Measurements from ENCODE around the gene RAI1. TPM values are rescaled to one million over a fixed set of nuclear protein-coding genes. Genes with fewer than 3 reads are reported as not detected.

Gene RAI1
- total and polyA plus RNA-seq, 7 donors, result 1.8 to 31.9 (median 9.3) TPM

DNA sequence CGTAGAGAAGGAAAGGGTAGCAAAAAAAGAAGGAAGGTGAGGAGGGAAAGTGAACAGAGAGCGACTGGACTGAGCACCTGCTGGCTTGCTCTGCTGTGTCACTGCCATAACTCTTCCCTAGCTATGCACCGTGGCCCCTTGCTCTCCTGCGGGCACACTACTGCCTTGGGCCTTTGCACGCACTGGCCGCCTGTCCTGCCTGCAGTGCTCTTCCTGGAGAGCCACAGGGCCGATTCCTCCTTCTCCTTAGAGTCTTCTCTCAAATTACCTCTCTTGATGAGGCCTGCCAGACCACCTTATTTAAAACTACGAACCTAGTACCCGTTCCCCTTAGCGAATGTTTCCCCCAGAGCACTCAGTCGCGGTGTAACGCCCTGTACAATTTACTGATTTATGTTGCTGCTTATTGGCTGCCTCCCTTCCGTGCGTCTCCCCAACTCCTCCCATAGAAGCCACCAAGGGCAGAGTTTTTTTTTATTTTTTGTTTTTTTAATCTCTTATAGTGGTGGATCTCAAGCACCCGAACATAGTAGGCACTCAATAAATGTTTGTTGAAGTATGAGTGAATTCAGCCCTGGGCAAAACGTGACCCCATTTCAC lies 70.3 kb downstream of the RAI1 start:
- Histone ChIP-seq H3K4me3 (peak overlapping the region; percentile 19 to 51 (median 48)), H3K27ac (peak overlapping the region; percentile 79 to 89 (median 88)), H3K36me3 (no peaks in the 10 kb centered on the region), H3K27me3 (no peaks in the 10 kb centered on the region), H3K9me3 (no peaks in the 10 kb centered on the region), H3K4me1 (peaks cover 0 to 66% (median 54%) of the 10 kb centered on the region in 4 donors)
- DNase-seq, result no peak
- TF ChIP-seq POLR2A (IDR thresholded peaks at IDR 0.05) (no peak), EP300 (IDR thresholded peaks at IDR 0.05) (no peak), POLR2AphosphoS5 (IDR thresholded peaks at IDR 0.05) (no peak)
- TF ChIP-seq, protein P1, sequence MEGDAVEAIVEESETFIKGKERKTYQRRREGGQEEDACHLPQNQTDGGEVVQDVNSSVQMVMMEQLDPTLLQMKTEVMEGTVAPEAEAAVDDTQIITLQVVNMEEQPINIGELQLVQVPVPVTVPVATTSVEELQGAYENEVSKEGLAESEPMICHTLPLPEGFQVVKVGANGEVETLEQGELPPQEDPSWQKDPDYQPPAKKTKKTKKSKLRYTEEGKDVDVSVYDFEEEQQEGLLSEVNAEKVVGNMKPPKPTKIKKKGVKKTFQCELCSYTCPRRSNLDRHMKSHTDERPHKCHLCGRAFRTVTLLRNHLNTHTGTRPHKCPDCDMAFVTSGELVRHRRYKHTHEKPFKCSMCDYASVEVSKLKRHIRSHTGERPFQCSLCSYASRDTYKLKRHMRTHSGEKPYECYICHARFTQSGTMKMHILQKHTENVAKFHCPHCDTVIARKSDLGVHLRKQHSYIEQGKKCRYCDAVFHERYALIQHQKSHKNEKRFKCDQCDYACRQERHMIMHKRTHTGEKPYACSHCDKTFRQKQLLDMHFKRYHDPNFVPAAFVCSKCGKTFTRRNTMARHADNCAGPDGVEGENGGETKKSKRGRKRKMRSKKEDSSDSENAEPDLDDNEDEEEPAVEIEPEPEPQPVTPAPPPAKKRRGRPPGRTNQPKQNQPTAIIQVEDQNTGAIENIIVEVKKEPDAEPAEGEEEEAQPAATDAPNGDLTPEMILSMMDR (IDR thresholded peaks at IDR 0.05), result no peak
- 36 to 42% methylated on average over 17 of the region's 17 CpGs for WGBS, 2 donors
- intact Hi-C loops (cut with DNase I), result loop anchor here (2.0 kb wide), 1 partner anchor 19 kb away; no protein-coding TSS in a partner anchor

DNA sequence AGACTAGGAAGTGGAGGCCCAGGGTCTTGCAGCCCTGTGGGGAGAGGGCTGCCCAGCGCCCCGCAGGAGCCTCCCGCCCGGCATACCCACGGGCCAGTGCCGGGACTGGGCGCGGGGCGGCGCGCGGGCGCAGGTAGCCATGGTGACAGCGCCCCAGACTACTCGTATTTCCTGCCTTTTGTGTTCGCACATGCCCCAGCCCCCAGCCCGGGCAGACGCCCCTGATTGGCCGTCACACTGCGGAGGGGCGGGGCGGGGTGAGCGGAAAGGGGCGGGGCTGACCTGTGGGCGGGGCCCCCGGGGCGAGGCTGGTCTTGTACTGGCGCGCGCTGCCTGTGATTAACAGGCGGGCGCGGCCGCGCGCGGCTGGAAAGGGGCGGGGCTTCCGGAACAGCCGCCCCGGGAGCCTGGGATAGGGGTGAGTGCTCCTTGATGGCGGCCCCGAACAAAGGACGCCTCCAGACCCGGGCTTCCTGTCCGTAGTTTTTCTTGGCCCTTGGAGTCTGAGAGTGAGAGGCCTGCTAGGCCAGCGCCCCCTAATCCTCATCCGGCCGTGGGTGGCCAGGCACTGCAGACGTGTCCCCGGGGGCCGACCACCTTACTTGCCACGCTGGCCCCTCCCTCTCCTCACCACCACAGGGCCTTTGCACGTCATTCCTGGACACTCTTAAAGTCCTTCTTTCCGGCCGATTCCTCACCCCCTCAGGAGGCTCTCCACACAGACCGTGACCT lies 71.0 kb downstream of the RAI1 start:
- intact Hi-C loops (cut with DNase I), result loop anchor here (2.0 kb wide), 1 partner anchor 19 kb away; no protein-coding TSS in a partner anchor
- Histone ChIP-seq H3K27me3 (no peaks in the 10 kb centered on the region), H3K9me3 (no peaks in the 10 kb centered on the region), H3K4me3 (peak overlapping the region; percentile 37 to 51 (median 48)), H3K36me3 (no peaks in the 10 kb centered on the region), H3K4me1 (peaks cover 0 to 61% (median 50%) of the 10 kb centered on the region in 4 donors), H3K27ac (peak overlapping the region; percentile 79 to 89 (median 88))
- DNase-seq, result peak; percentile 98
- TF ChIP-seq, protein P1 (IDR thresholded peaks at IDR 0.05), result peak in 1 of 4 experiments; percentile 15
- TF ChIP-seq POLR2A (IDR thresholded peaks at IDR 0.05) (no peak), POLR2AphosphoS5 (IDR thresholded peaks at IDR 0.05) (peak in 3 of 4 donors; percentile 43 to 59 (median 45)), EP300 (IDR thresholded peaks at IDR 0.05) (no peak)
- WGBS, 2 donors, result 1 to 4% methylated on average over 57 of the region's 57 CpGs

DNA sequence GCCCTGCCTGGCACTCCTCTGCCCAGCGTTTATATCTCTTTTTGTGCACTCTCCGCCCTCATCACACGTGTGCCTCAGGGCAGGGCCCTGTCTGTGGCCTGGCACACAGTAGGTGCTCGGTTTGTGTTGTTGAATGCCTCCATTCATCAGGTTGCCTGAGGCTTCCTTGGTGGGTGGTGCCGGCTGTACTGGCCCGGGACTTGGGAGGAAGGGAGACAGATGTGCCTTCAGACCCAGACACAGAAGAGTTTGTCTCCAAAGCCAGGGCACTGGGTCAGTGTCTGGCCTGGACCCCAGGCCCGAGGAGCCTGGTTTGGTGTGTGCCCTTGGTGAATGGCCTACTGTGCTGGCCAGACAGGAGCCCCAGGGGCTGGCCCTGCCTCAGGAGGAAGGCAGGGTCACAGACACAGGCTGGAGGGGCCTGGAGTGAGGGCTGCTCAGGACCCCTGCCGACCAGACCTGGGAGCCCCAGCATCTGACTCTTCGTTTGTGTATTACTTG lies 71.6 kb downstream of the RAI1 start:
- Histone ChIP-seq H3K27ac (peak overlapping the region; percentile 79 to 89 (median 88)), H3K9me3 (no peaks in the 10 kb centered on the region), H3K27me3 (no peaks in the 10 kb centered on the region), H3K4me1 (peaks cover 0 to 61% (median 51%) of the 10 kb centered on the region in 4 donors), H3K4me3 (peak overlapping the region in 3 of 4 donors; percentile 45 to 51 (median 51)), H3K36me3 (no peaks in the 10 kb centered on the region)
- no peak for DNase-seq
- TF ChIP-seq POLR2A (IDR thresholded peaks at IDR 0.05) (no peak), EP300 (IDR thresholded peaks at IDR 0.05) (no peak), POLR2AphosphoS5 (IDR thresholded peaks at IDR 0.05) (no peak)
- TF ChIP-seq, protein P1 (IDR thresholded peaks at IDR 0.05), result no peak
- intact Hi-C loops (cut with DNase I), result loop anchor here (2.0 kb wide), 1 partner anchor 18 kb away; no protein-coding TSS in a partner anchor
- WGBS, 2 donors, result 16 to 47% methylated on average over 9 of the region's 9 CpGs

DNA sequence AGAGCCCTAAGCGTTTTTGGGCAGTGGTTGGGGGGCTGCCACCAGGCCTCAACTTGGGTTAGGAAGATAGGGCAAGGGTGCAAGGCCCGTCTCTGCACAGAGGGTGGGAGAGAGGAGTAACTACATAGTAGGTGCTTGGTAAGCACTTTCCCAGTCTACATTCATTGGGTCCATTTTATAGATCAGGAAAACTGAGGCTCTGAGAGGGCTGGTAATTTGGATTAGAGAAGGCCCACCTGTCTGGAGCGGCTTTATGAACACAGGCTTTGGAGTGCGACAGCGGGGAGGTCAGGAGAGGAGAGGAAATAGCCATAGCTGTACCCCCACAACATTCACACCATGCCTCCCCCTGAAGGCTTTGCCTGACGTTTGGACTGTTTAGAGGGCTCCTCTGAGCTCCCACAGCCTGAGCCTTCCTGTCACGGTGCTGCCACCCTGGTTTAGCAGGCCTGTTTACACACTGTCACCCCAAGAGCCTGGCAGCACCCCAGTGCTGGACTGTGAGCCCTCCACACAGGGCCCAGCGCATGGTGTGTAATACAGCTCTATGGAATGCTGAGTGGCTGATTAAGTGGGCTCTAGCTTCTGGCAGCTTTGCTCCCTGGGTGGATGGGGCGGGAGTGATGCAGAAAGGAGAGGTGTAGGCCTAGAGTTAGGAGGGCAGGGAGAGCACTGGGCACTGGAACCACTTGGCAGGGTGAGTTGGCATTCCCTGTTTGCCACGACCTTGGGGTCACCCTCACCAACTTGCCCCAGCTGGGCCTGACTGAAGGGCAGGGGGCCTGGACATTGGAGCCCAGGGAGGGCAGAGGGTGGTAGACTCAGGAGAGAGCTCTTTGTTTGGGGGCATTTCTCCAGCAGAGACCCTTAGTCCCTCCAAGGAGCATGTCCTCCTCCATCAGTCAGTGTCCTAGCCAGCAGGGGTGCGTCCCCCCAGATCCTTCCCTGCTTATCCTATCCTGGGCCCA lies 73.7 kb downstream of the RAI1 start:
- WGBS, 2 donors, result 88 to 91% methylated on average over 11 of the region's 11 CpGs
- H3K27ac ChIP-seq, result peak overlapping the region in 3 of 4 donors; percentile 25 to 48 (median 45)
- H3K9me3 ChIP-seq, result no peaks in the 10 kb centered on the region
- H3K4me1 ChIP-seq, result peaks cover 0 to 50% (median 46%) of the 10 kb centered on the region in 4 donors
- intact Hi-C loops (cut with DNase I), result no loop called here
- DNase-seq, result no peak
- H3K4me3 ChIP-seq, result no peak overlapping the region
- TF ChIP-seq, protein P1 (IDR thresholded peaks at IDR 0.05), result no peak
- no peak for TF ChIP-seq POLR2A (IDR thresholded peaks at IDR 0.05)
- no peak for TF ChIP-seq EP300 (IDR thresholded peaks at IDR 0.05)
- TF ChIP-seq POLR2AphosphoS5 (IDR thresholded peaks at IDR 0.05), result no peak
- no peaks in the 10 kb centered on the region for H3K36me3 ChIP-seq
- no peaks in the 10 kb centered on the region for H3K27me3 ChIP-seq

All from sigmoid colon (tissue), 7 donors.